ENCODE results near the gene CFHR2.

DNA sequence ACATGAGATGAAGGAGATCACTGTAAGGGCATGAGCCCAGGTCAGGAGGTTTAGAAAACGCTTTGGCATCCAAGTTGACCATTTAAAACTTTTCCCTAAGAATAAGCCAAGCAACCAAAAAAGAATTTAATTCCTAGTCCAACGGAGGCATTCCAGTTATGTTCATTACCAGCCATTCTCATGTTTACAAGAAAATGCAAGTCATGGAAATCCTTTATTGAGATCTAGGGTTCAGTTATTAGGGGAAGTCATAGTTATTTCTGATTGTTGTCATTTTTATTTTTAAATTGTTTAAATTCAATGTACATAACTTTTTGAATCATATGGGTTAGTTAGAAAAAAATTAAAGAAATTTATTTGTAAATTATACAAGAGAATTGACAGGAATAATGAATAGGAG lies 58.3 kb downstream of the CFHR2 start:
- no peak for TF ChIP-seq EZH2phosphoT487 (conservative IDR thresholded peaks at IDR 0.05; ENCODE audit: low read length)
- TF ChIP-seq, protein P1, sequence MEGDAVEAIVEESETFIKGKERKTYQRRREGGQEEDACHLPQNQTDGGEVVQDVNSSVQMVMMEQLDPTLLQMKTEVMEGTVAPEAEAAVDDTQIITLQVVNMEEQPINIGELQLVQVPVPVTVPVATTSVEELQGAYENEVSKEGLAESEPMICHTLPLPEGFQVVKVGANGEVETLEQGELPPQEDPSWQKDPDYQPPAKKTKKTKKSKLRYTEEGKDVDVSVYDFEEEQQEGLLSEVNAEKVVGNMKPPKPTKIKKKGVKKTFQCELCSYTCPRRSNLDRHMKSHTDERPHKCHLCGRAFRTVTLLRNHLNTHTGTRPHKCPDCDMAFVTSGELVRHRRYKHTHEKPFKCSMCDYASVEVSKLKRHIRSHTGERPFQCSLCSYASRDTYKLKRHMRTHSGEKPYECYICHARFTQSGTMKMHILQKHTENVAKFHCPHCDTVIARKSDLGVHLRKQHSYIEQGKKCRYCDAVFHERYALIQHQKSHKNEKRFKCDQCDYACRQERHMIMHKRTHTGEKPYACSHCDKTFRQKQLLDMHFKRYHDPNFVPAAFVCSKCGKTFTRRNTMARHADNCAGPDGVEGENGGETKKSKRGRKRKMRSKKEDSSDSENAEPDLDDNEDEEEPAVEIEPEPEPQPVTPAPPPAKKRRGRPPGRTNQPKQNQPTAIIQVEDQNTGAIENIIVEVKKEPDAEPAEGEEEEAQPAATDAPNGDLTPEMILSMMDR (IDR thresholded peaks at IDR 0.05; ENCODE audit: insufficient read depth, low read length, poor library complexity, severe bottlenecking), result no peak
